HepG2 (cell line): ENCODE measurements around the gene PCSK2. TPM values are rescaled to one million over a fixed set of nuclear protein-coding genes. Genes with fewer than 3 reads are reported as not detected.

Experiments
- ATAC-seq: fragments of 200-7000 bp; cut with Tn5 transposase; 3 replicates; pipeline ENCODE4 v1.9.1; 2020; ENCODE audit warnings: mild to moderate bottlenecking, moderate library complexity
- BruUV-seq: library from RNA; stranded (reverse); fragments of 400-500 nt; replicated peaks from 2 replicates; lab custom pipeline; 2021; lab: Mats Ljungman, UMichigan
- CTCF ChIA-PET: fragments of 300-600 bp; formaldehyde crosslinking; extraction: SDS; loops from one replicate; lab custom pipeline; 2021; ENCODE audit warnings: low total read pairs, inconsistent platforms, low intra/inter-chr PET ratio; lab: Yijun Ruan, JAX
- POLR2A ChIA-PET: fragments of 350-600 bp; sonication (Branson Sonifier 250); formaldehyde crosslinking; loops from one replicate; lab custom pipeline; 2020; ENCODE audit warnings: antibody characterized with exemption, inconsistent platforms; lab: Yijun Ruan, JAX
- DNase-seq: peaks from one replicate; pipeline ENCODE4 v3.0.0-alpha.2; 2015; ENCODE audit warnings: low spot score
- FAIRE-seq: peaks from 3 replicates; lab custom pipeline; 2011; peaks lifted over from hg19 to GRCh38; lab: Jason Lieb, UNC
- H2AFZ ChIP-seq: one replicate; pipeline ENCODE4 v1.6.1; 2011; ENCODE audit warnings: low read length, inconsistent platforms
- H3K27ac ChIP-seq: fragments of 300-600 bp; 3 replicates; pipeline ENCODE4 v1.8.0; 2011; ENCODE audit warnings: mixed run types, mild to moderate bottlenecking, mixed read lengths, low read length, inconsistent platforms; ENCODE audit not compliant: insufficient read depth; ENCODE audit errors: extremely low read length
- H3K27me3 ChIP-seq, 2 experiments: fragments of 200-600 bp in 1 of 2; 2 replicates in 1 of 2; 3 replicates in 1 of 2; pipeline versions ENCODE4 v1.6.0 to v1.8.0; 2011; ENCODE audit warnings: low read length in 2 of 2, mild to moderate bottlenecking in 2 of 2, moderate library complexity in 2 of 2, inconsistent platforms in 1 of 2; ENCODE audit not compliant: insufficient read depth in 2 of 2, control insufficient read depth in 1 of 2
- H3K36me3 ChIP-seq, 2 experiments: fragments of 200-600 bp in 1 of 2; replicated peaks in 1 of 2; 2 replicates in 1 of 2; 3 replicates in 1 of 2; pipeline versions ENCODE4 v1.5.1 to v1.8.0; 2011; ENCODE audit warnings: low read length in 2 of 2, inconsistent platforms in 1 of 2; ENCODE audit not compliant: insufficient read depth in 2 of 2, control insufficient read depth in 1 of 2
- H3K4me1 ChIP-seq: 2 replicates; pipeline ENCODE4 v1.5.1; 2012; ENCODE audit warnings: low read length, inconsistent platforms; ENCODE audit not compliant: insufficient read depth
- H3K4me2 ChIP-seq: 2 replicates; pipeline ENCODE4 v1.6.0; 2011; ENCODE audit warnings: low read depth, low read length, inconsistent platforms
- H3K4me3 ChIP-seq, 3 experiments: fragments of 200-600 bp in 1 of 3; sonication (generic), shearing (Covaris generic) in 1 of 3; replicated peaks in 1 of 3; 2 replicates each; pipeline ENCODE4 v1.5.1; 2011 to 2016; ENCODE audit warnings: low read length in 3 of 3, inconsistent platforms in 2 of 3, low read depth in 2 of 3, mild to moderate bottlenecking in 2 of 3, control low read depth in 1 of 3, mixed read lengths in 1 of 3; ENCODE audit not compliant: insufficient read depth in 1 of 3
- H3K79me2 ChIP-seq: one replicate; pipeline ENCODE4 v1.6.1; 2011; ENCODE audit warnings: low read length, inconsistent platforms; ENCODE audit not compliant: insufficient read depth
- H3K9ac ChIP-seq: 2 replicates; pipeline ENCODE4 v1.6.0; 2011; ENCODE audit warnings: mild to moderate bottlenecking, low read depth, low read length, inconsistent platforms; ENCODE audit not compliant: insufficient read depth
- H3K9me3 ChIP-seq: 2 replicates; pipeline ENCODE4 v1.5.1; 2012; ENCODE audit warnings: mild to moderate bottlenecking, low read length
- H4K20me1 ChIP-seq: 2 replicates; pipeline ENCODE4 v1.6.0; 2011; ENCODE audit warnings: inconsistent platforms, mild to moderate bottlenecking, low read length, moderate library complexity; ENCODE audit not compliant: insufficient read depth
- LBX2 ChIP-seq: sonication (generic); formaldehyde crosslinking; IDR thresholded peaks from 2 replicates; pipeline ENCODE4 v1.5.0; 2020; ENCODE audit warnings: missing genetic modification reagents, mild to moderate bottlenecking, borderline replicate concordance
- MAX ChIP-seq: IDR thresholded peaks from 2 replicates; pipeline ENCODE4 v1.6.1; 2012; ENCODE audit warnings: inconsistent platforms
- MIXL1 ChIP-seq: IDR thresholded peaks from 2 replicates; pipeline ENCODE4 v1.6.1; 2016
- POLR2AphosphoS2 ChIP-seq: IDR thresholded peaks from 2 replicates; pipeline ENCODE4 v1.6.1; 2011; ENCODE audit warnings: low read depth, low read length, improper control_type of control experiment
- ZBTB39 ChIP-seq: sonication (generic); formaldehyde crosslinking; IDR thresholded peaks from 2 replicates; pipeline ENCODE4 v1.5.0; 2020; ENCODE audit warnings: missing genetic modification reagents
- ZMAT3 ChIP-seq: sonication (generic); formaldehyde crosslinking; conservative IDR thresholded peaks from 2 replicates; pipeline ENCODE4 v1.7.0; 2021; ENCODE audit warnings: missing genetic modification reagents
- ZNF672 ChIP-seq: sonication (generic); formaldehyde crosslinking; IDR thresholded peaks from 2 replicates; pipeline ENCODE4 v1.8.1; 2022; ENCODE audit warnings: missing genetic modification reagents
- ZSCAN21 ChIP-seq: sonication (generic); formaldehyde crosslinking; IDR thresholded peaks from 2 replicates; pipeline ENCODE4 v1.8.0; 2022; ENCODE audit warnings: mild to moderate bottlenecking, missing genetic modification reagents, moderate library complexity, borderline replicate concordance
- WGBS: methylation state at CpG from one replicate; pipeline ENCODE4 v1.1.6; 2017; ENCODE audit warnings: low lambda C conversion rate; 5-methylcytosine and 5-hydroxymethylcytosine counted together
- in situ Hi-C: cut with HindIII; loops from 2 replicates; pipeline ENCODE4 v1.10.0; 2017; ENCODE audit warnings: low pct_unique_long_range_greater_than_20kb; ENCODE audit not compliant: extremely low pct_ligation_motif_present
- intact Hi-C: fragments of 100-400 bp; cut with micrococcal nuclease; formaldehyde crosslinking; loops from one replicate; pipeline ENCODE4 v1.10.0; 2022; ENCODE audit not compliant: unreplicated experiment
- polyA plus RNA-seq, 8 experiments: library from polyadenylated mRNA; depleted of rRNA in 3 of 8; stranded (reverse) in 7 of 8; unstranded in 1 of 8; fragments of >200 nt; fragmentation: Illumina TruSeq in 4 of 8; extraction: Trizol in 4 of 8; gene quantifications; 2 replicates each; pipeline versions ENCODE4 v1.2.1 to v1.2.3, GENCODE V29; 2011 to 2016; ENCODE audit warnings: low read depth in 4 of 8, missing spikeins in 1 of 8, mixed read lengths in 1 of 8; ENCODE audit not compliant: insufficient read depth in 1 of 8
- total RNA-seq, 5 experiments: library from RNA; depleted of rRNA; stranded (reverse); fragments of >200 nt; fragmentation: Illumina TruSeq; extraction: Trizol; gene quantifications; 2 replicates each; pipeline ENCODE4 v1.2.3, GENCODE V29; 2016; ENCODE audit warnings: low read depth in 1 of 5

PCSK2 gene
- total and polyA plus RNA-seq, 2 of the 13 experiments (the other 11 are each of a cell fraction or from before 2014, with no cell fraction given), result not detected

GRCh38 chr20:17417225-17417624, 190.4 kb downstream of the PCSK2 start:
- no TSS peak for BruUV-seq
- TF ChIP-seq ZNF672 (CRISPR knock-in tag) (no peak), ZMAT3 (CRISPR knock-in tag) (no peak), ZBTB39 (CRISPR knock-in tag) (no peak), POLR2AphosphoS2 (no peak), LBX2 (CRISPR knock-in tag) (no peak), ZSCAN21 (CRISPR knock-in tag) (no peak), MIXL1 (CRISPR knock-in tag) (no peak), MAX (no peak)
- no peak overlapping the region for H3K4me3 ChIP-seq
- no peaks in the 10 kb centered on the region for H4K20me1 ChIP-seq
- CTCF ChIA-PET, result no interaction called here
- intact Hi-C loops (no loop called here), in situ Hi-C loops (no loop called here)
- H3K79me2 ChIP-seq, result no peaks in the 10 kb centered on the region
- WGBS, result 54% methylated on average over 3 of the region's 3 CpGs
- no peaks in the 10 kb centered on the region for H3K36me3 ChIP-seq
- H3K4me2 ChIP-seq, result no peak overlapping the region
- no peak for ATAC-seq
- no peaks in the 10 kb centered on the region for H3K4me1 ChIP-seq
- no peak overlapping the region for H3K27ac ChIP-seq
- H2AFZ ChIP-seq, result no peak overlapping the region
- FAIRE-seq, result no peak
- no peak for DNase-seq
- H3K9ac ChIP-seq, result no peak overlapping the region
- 0 out of 5 replicates have a peak, but pooled peaks cover 0 to 5% of the 10 kb centered on the region in 2 experiments for H3K27me3 ChIP-seq
- no peaks in the 10 kb centered on the region for H3K9me3 ChIP-seq
- POLR2A ChIA-PET, result no interaction called here
